Keratinocyte (primary cell): ENCODE data around the gene GAPVD1. TPM values are rescaled to one million over a fixed set of nuclear protein-coding genes. Genes with fewer than 3 reads are reported as not detected.

Experiments used
- DNase-seq: peaks from one replicate; pipeline ENCODE4 v3.0.0-alpha.2; 2011; ENCODE audit warnings: low read depth, missing footprints, low spot score
- FAIRE-seq: peaks from 2 replicates; lab custom pipeline; 2011; peaks lifted over from hg19 to GRCh38; lab: Jason Lieb, UNC
- H2AFZ ChIP-seq: 2 replicates; pipeline ENCODE4 v1.6.0; 2012; ENCODE audit warnings: low read length, control low read depth, inconsistent platforms; ENCODE audit not compliant: control insufficient read depth
- H3K27ac ChIP-seq: 2 replicates; pipeline ENCODE4 v1.5.1; 2011; ENCODE audit warnings: low read length; ENCODE audit not compliant: control insufficient read depth, insufficient read depth
- H3K27me3 ChIP-seq: 3 replicates; pipeline ENCODE4 v1.6.0; 2011; ENCODE audit warnings: low read length; ENCODE audit not compliant: control insufficient read depth, insufficient read depth; ENCODE audit errors: extremely low read depth
- H3K36me3 ChIP-seq, 2 experiments: 2 replicates in 1 of 2; 3 replicates in 1 of 2; pipeline ENCODE4 v1.5.1; 2011; ENCODE audit warnings: low read length in 2 of 2, mild to moderate bottlenecking in 1 of 2; ENCODE audit not compliant: control insufficient read depth in 2 of 2, insufficient read depth in 2 of 2; ENCODE audit errors: extremely low read depth in 1 of 2
- H3K4me1 ChIP-seq: 3 replicates; pipeline ENCODE4 v1.5.1; 2011; ENCODE audit warnings: low read length; ENCODE audit not compliant: control insufficient read depth, insufficient read depth; ENCODE audit errors: extremely low read depth
- H3K4me2 ChIP-seq: 3 replicates; pipeline ENCODE4 v1.6.0; 2011; ENCODE audit warnings: low read depth, low read length; ENCODE audit not compliant: control insufficient read depth, insufficient read depth; ENCODE audit errors: extremely low read depth
- H3K4me3 ChIP-seq, 3 experiments: fragments of 200-600 bp in 1 of 3; sonication (generic) in 1 of 3; 2 replicates in 2 of 3; 3 replicates in 1 of 3; pipeline ENCODE4 v1.5.1; 2011 to 2016; ENCODE audit warnings: low read length in 3 of 3, mild to moderate bottlenecking in 3 of 3, control low read depth in 2 of 3, inconsistent platforms in 1 of 3, low read depth in 1 of 3, mixed read lengths in 1 of 3, mixed run types in 1 of 3, moderate library complexity in 1 of 3; ENCODE audit not compliant: control insufficient read depth in 2 of 3, insufficient read depth in 2 of 3; ENCODE audit errors: extremely low read depth in 1 of 3
- H3K79me2 ChIP-seq: 2 replicates; pipeline ENCODE4 v1.6.0; 2012; ENCODE audit warnings: low read length; ENCODE audit not compliant: control insufficient read depth, insufficient read depth
- H3K9ac ChIP-seq: 3 replicates; pipeline ENCODE4 v1.6.0; 2011; ENCODE audit warnings: low read length; ENCODE audit not compliant: control insufficient read depth, insufficient read depth; ENCODE audit errors: extremely low read depth
- H3K9me1 ChIP-seq: 3 replicates; pipeline ENCODE4 v1.6.0; 2011; ENCODE audit warnings: low read length; ENCODE audit not compliant: control insufficient read depth, insufficient read depth; ENCODE audit errors: extremely low read depth
- H3K9me3 ChIP-seq: 2 replicates; pipeline ENCODE4 v1.5.1; 2012; ENCODE audit warnings: low read depth, low read length; ENCODE audit not compliant: control insufficient read depth
- H4K20me1 ChIP-seq: 3 replicates; pipeline ENCODE4 v1.6.0; 2011; ENCODE audit warnings: low read length; ENCODE audit not compliant: control insufficient read depth, insufficient read depth; ENCODE audit errors: extremely low read depth
- CTCF ChIP-seq, 3 experiments: IDR thresholded peaks in 1 of 3; conservative IDR thresholded peaks in 1 of 3; optimal IDR thresholded peaks in 1 of 3; 2 replicates in 2 of 3; 3 replicates in 1 of 3; pipeline versions ENCODE3 to v1.5.1; 2011; ENCODE audit warnings: low read length in 3 of 3, mild to moderate bottlenecking in 3 of 3, moderate library complexity in 2 of 3, control low read depth in 1 of 3, inconsistent platforms in 1 of 3; ENCODE audit not compliant: insufficient read depth in 2 of 3; ENCODE audit errors: extremely low read depth in 1 of 3
- EZH2 ChIP-seq: IDR thresholded peaks from one replicate; pipeline ENCODE4 v1.6.1; 2012; ENCODE audit warnings: inconsistent platforms, mild to moderate bottlenecking, low read length, moderate library complexity
- dilution Hi-C: fragments of 300-500 bp; cut with MboI; formaldehyde crosslinking; loops from one replicate; pipeline ENCODE4 v1.7.0; 2020; ENCODE audit warnings: low sequenced_read_pairs; ENCODE audit not compliant: extremely low pct_ligation_motif_present
- polyA plus RNA-seq, 5 experiments: library from polyadenylated mRNA; depleted of rRNA in 3 of 5; stranded (reverse) in 3 of 5; stranded (forward) in 1 of 5; unstranded in 1 of 5; fragments of >200 nt; gene quantifications; 1 replicate in 1 of 5; 2 replicates in 3 of 5; 3 replicates in 1 of 5; pipeline versions ENCODE4 v1.2.1 to v1.2.3, GENCODE V29; 2011 to 2012; ENCODE audit warnings: missing spikeins in 2 of 5, low read depth in 1 of 5, low replicate concordance in 1 of 5

The GAPVD1 gene
- polyA plus RNA-seq, 1 donor (not counting 4 experiments of a cell fraction or from before 2014, with no cell fraction given), result 23.2 TPM

DNA sequence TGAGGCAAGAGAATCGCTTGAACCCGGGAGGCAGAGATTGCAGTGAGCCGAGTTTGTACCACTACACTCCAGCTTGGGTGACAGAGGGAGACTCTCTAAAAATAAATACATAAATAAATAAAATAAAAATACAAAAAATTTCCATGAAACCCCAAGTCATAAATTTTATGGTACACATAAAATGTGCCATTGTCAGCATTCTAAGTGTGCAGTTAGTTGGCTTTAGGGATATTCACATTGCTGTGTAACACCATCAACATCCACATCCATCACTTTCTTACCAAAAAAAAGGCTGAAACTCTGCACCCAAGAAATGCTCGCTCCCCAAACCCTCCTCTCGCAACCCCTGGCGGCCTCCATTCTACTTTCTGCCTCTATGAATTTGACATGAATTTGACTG is 135.2 kb downstream of the GAPVD1 start:
- Histone ChIP-seq H3K79me2 (no peaks in the 10 kb centered on the region), H3K36me3 (no peaks in the 10 kb centered on the region), H2AFZ (no peak overlapping the region), H3K27ac (no peak overlapping the region), H3K4me1 (peaks cover 3% of the 10 kb centered on the region), H3K9me1 (no peaks in the 10 kb centered on the region), H3K9me3 (no peaks in the 10 kb centered on the region), H4K20me1 (no peaks in the 10 kb centered on the region), H3K27me3 (no peaks in the 10 kb centered on the region), H3K4me2 (no peak overlapping the region), H3K9ac (no peak overlapping the region), H3K4me3 (no peak overlapping the region)
- dilution Hi-C loops, result no loop called here
- DNase-seq (no peak), FAIRE-seq (no peak)
- TF ChIP-seq EZH2 (no peak), CTCF (optimal IDR thresholded peaks at IDR 0.05 in 1 of 3, IDR thresholded peaks at IDR 0.05 in 1 of 3, conservative IDR thresholded peaks at IDR 0.05 in 1 of 3; ENCODE audit: extremely low read depth in 1 of 3, insufficient read depth in 2 of 3, low read length in 3 of 3) (no peak)

GRCh38 chr9:125397736-125398135 is 136.1 kb downstream of the GAPVD1 start:
- no peaks in the 10 kb centered on the region for H3K36me3 ChIP-seq
- H3K9me3 ChIP-seq, result no peaks in the 10 kb centered on the region
- dilution Hi-C loops, result no loop called here
- H3K27ac ChIP-seq, result no peak overlapping the region
- DNase-seq, result no peak
- H3K9ac ChIP-seq, result no peak overlapping the region
- H3K27me3 ChIP-seq, result no peaks in the 10 kb centered on the region
- TF ChIP-seq CTCF (optimal IDR thresholded peaks at IDR 0.05 in 1 of 3, IDR thresholded peaks at IDR 0.05 in 1 of 3, conservative IDR thresholded peaks at IDR 0.05 in 1 of 3; ENCODE audit: extremely low read depth in 1 of 3, insufficient read depth in 2 of 3, low read length in 3 of 3), result no peak
- TF ChIP-seq EZH2, result no peak
- FAIRE-seq, result no peak
- no peak overlapping the region for H3K4me2 ChIP-seq
- H3K4me1 ChIP-seq, result peaks cover 3% of the 10 kb centered on the region
- H2AFZ ChIP-seq, result no peak overlapping the region
- no peaks in the 10 kb centered on the region for H3K79me2 ChIP-seq
- no peaks in the 10 kb centered on the region for H4K20me1 ChIP-seq
- H3K9me1 ChIP-seq, result no peaks in the 10 kb centered on the region
- no peak overlapping the region for H3K4me3 ChIP-seq
